ENCODE results near the gene ADAMTSL3.

Gene ADAMTSL3

DNA sequence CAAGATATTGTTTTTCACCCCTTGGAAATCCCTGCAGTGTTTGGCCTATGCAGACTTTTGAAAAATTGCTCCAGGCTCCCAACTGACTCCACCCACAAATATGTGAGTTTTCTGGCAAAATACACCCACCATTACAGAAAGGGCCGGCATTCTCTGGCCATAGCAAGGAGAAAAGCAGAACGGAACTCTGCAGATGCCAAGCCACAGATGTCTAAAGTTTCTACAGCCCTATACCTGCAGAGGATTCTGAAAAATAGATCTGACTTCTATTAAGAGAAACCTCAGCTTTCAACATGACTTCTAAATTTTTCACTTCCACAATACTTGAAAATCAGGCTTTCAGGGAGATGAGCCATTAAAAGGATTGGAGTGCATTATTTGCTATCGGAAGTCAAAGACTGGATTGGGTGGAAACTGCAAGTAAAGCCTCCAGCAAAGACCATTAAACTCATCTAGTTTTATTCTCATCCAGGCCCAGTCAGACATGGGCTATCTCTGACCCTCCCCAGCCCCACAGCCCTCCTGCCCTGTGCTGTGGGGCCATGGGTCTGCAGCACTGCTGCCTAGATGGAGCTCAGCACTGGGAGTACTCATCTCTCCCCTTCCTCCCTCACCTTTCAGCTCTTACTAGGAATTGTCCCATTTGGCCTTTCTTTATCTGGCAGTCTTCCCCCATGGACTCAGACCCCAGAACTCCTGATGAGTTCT is 338.6 kb downstream of the ADAMTSL3 start:
- Histone ChIP-seq H3K27me3 (ENCODE audit: control insufficient read depth, insufficient read depth, low read length) (no peaks in the 10 kb centered on the region), H3K9ac (no peak overlapping the region), H3K4me1 (no peaks in the 10 kb centered on the region), H3K9me3 (ENCODE audit: control insufficient read depth, low read length) (no peaks in the 10 kb centered on the region), H3K4me2 (ENCODE audit: low read length) (no peak overlapping the region), H3K27ac (no peak overlapping the region), H3K4me3 (ENCODE audit: low read depth, low read length) (no peak overlapping the region), H2AFZ (no peak overlapping the region), H3K36me3 (ENCODE audit: control insufficient read depth, insufficient read depth, low read length) (no peaks in the 10 kb centered on the region), H3K79me2 (no peaks in the 10 kb centered on the region)
- TF ChIP-seq, protein P1, sequence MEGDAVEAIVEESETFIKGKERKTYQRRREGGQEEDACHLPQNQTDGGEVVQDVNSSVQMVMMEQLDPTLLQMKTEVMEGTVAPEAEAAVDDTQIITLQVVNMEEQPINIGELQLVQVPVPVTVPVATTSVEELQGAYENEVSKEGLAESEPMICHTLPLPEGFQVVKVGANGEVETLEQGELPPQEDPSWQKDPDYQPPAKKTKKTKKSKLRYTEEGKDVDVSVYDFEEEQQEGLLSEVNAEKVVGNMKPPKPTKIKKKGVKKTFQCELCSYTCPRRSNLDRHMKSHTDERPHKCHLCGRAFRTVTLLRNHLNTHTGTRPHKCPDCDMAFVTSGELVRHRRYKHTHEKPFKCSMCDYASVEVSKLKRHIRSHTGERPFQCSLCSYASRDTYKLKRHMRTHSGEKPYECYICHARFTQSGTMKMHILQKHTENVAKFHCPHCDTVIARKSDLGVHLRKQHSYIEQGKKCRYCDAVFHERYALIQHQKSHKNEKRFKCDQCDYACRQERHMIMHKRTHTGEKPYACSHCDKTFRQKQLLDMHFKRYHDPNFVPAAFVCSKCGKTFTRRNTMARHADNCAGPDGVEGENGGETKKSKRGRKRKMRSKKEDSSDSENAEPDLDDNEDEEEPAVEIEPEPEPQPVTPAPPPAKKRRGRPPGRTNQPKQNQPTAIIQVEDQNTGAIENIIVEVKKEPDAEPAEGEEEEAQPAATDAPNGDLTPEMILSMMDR (IDR thresholded peaks at IDR 0.05), result no peak

DNA sequence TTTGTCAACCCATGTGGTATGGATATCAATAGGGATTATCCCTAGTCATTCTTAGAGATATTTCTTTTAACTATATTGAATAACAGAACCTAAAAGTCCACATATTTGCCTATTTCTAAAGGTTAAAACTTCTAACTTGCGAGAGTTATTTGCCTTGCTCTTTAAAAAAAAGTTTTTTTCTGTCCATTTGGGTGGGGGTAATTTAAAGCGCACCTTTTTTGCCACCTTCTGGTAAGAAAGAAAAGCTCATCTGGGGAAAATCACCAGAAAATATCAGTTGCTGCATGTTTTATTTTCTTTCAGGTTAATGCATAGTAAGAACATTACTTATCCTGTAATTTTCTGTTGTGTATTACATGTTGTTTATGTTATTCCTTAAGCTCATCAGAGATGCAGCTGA is 339.7 kb downstream of the ADAMTSL3 start:
- Histone ChIP-seq H3K4me3 (ENCODE audit: low read depth, low read length) (no peak overlapping the region), H3K4me1 (no peaks in the 10 kb centered on the region), H3K27me3 (ENCODE audit: control insufficient read depth, insufficient read depth, low read length) (no peaks in the 10 kb centered on the region), H3K79me2 (no peaks in the 10 kb centered on the region), H3K27ac (no peak overlapping the region), H3K4me2 (ENCODE audit: low read length) (no peak overlapping the region), H3K9me3 (ENCODE audit: control insufficient read depth, low read length) (peaks cover 4% of the 10 kb centered on the region), H2AFZ (no peak overlapping the region), H3K36me3 (ENCODE audit: control insufficient read depth, insufficient read depth, low read length) (no peaks in the 10 kb centered on the region), H3K9ac (no peak overlapping the region)
- TF ChIP-seq, protein P1 (IDR thresholded peaks at IDR 0.05), result no peak

DNA sequence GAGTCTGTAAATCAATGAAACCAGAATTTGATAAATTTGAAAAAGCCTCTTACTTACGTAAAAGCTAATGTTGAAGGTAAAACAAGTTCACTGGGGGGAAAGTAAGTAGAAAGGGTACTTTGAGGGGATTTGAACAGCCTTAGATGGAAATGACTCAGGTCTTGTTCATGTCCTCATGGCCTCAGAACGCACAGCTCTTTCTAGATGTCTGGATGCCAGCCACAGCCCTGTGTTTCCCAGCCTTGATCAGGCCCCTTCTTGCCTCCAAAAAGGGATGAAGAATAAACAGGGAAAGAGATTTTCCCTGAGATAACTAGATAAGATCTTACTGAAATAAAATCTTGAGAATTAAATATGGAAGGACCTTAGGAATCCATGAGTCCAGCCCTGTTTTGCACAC is 344.6 kb downstream of the ADAMTSL3 start:
- H2AFZ ChIP-seq, result no peak overlapping the region
- H3K4me2 ChIP-seq (ENCODE audit: low read length), result no peak overlapping the region
- no peak overlapping the region for H3K9ac ChIP-seq
- H3K4me1 ChIP-seq, result no peaks in the 10 kb centered on the region
- H3K27me3 ChIP-seq (ENCODE audit: control insufficient read depth, insufficient read depth, low read length), result no peaks in the 10 kb centered on the region
- TF ChIP-seq, protein P1 (IDR thresholded peaks at IDR 0.05), result no peak
- H3K9me3 ChIP-seq (ENCODE audit: control insufficient read depth, low read length), result peaks cover 4% of the 10 kb centered on the region
- no peak overlapping the region for H3K4me3 ChIP-seq (ENCODE audit: low read depth, low read length)
- no peaks in the 10 kb centered on the region for H3K36me3 ChIP-seq (ENCODE audit: control insufficient read depth, insufficient read depth, low read length)
- H3K27ac ChIP-seq, result no peak overlapping the region
- H3K79me2 ChIP-seq, result no peaks in the 10 kb centered on the region

GRCh38 chr15:83999396-84000135 is 345.6 kb downstream of the ADAMTSL3 start:
- H3K79me2 ChIP-seq, result no peaks in the 10 kb centered on the region
- H2AFZ ChIP-seq, result no peak overlapping the region
- no peak overlapping the region for H3K4me3 ChIP-seq (ENCODE audit: low read depth, low read length)
- no peak overlapping the region for H3K9ac ChIP-seq
- H3K36me3 ChIP-seq (ENCODE audit: control insufficient read depth, insufficient read depth, low read length), result no peaks in the 10 kb centered on the region
- H3K27ac ChIP-seq, result no peak overlapping the region
- no peaks in the 10 kb centered on the region for H3K27me3 ChIP-seq (ENCODE audit: control insufficient read depth, insufficient read depth, low read length)
- no peaks in the 10 kb centered on the region for H3K4me1 ChIP-seq
- TF ChIP-seq, protein P1 (IDR thresholded peaks at IDR 0.05), result no peak
- H3K4me2 ChIP-seq (ENCODE audit: low read length), result no peak overlapping the region
- H3K9me3 ChIP-seq (ENCODE audit: control insufficient read depth, low read length), result peaks cover 4% of the 10 kb centered on the region
